Measurements from ENCODE around the gene CENPF.

DNA sequence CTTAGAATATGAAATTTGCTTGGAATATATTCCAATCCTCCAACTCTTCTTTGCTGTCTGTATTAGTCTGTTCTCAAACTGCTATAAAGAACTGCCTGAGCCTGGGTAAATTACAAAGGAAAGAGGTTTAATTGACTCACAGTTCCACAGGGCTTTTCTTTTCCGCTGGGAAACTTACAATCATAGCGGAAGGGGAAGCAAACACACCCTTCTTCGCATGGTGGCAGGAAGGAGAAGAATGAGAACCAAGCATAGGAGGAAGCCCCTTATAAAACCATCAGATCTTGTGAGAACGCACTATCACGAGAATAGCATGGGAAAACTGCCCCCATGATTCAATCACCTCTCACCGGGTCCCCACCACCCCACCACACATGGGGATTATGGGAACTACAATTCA, 14.8 kb downstream of the CENPF start:
- no peak for TF ChIP-seq POLR2AphosphoS5 (IDR thresholded peaks at IDR 0.05)
- TF ChIP-seq, protein P1, sequence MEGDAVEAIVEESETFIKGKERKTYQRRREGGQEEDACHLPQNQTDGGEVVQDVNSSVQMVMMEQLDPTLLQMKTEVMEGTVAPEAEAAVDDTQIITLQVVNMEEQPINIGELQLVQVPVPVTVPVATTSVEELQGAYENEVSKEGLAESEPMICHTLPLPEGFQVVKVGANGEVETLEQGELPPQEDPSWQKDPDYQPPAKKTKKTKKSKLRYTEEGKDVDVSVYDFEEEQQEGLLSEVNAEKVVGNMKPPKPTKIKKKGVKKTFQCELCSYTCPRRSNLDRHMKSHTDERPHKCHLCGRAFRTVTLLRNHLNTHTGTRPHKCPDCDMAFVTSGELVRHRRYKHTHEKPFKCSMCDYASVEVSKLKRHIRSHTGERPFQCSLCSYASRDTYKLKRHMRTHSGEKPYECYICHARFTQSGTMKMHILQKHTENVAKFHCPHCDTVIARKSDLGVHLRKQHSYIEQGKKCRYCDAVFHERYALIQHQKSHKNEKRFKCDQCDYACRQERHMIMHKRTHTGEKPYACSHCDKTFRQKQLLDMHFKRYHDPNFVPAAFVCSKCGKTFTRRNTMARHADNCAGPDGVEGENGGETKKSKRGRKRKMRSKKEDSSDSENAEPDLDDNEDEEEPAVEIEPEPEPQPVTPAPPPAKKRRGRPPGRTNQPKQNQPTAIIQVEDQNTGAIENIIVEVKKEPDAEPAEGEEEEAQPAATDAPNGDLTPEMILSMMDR (IDR thresholded peaks at IDR 0.05) = no peak
- TF ChIP-seq POLR2A (IDR thresholded peaks at IDR 0.05) = no peak
- no peak for TF ChIP-seq EP300 (IDR thresholded peaks at IDR 0.05)

Measured in suprapubic skin (tissue), 4 donors.